Measurements from ENCODE around the gene SNIP1. TPM values are rescaled to one million over a fixed set of nuclear protein-coding genes. Genes with fewer than 3 reads are reported as not detected.

The SNIP1 gene
- total and polyA plus RNA-seq, 8 donors: 3.6 to 132 (median 16.0) TPM

DNA sequence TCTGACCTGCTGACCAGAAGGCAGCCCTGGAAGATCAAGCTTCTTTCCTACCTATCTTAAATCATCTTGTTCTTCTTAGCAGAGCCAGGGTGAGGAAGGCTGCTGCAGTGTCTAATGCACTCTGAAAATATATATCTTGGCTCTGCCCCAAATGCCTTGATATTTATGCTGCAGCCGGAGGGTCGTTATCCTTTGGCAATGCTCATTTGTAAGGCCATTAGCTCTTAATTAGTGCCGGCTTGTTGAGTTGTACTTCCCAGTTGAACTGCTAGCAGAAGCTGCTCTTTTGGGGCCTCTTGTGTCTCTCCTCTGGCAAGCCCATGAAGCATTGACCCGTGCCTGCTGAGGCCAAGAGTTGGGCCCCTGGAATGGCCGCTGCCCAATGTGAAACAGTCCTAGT is 45.8 kb upstream of the SNIP1 start:
- Histone ChIP-seq H3K4me3 (no peak overlapping the region), H3K9me3 (no peaks in the 10 kb centered on the region), H3K36me3 (no peaks in the 10 kb centered on the region), H3K4me1 (peaks cover 9 to 17% (median 12%) of the 10 kb centered on the region in 4 donors), H3K27ac (no peak overlapping the region), H3K27me3 (peaks cover 0 to 26% (median 6%) of the 10 kb centered on the region in 3 donors)
- TF ChIP-seq POLR2A (IDR thresholded peaks at IDR 0.05) (no peak), EP300 (IDR thresholded peaks at IDR 0.05) (no peak), POLR2AphosphoS5 (IDR thresholded peaks at IDR 0.05) (no peak)
- TF ChIP-seq, protein P1, sequence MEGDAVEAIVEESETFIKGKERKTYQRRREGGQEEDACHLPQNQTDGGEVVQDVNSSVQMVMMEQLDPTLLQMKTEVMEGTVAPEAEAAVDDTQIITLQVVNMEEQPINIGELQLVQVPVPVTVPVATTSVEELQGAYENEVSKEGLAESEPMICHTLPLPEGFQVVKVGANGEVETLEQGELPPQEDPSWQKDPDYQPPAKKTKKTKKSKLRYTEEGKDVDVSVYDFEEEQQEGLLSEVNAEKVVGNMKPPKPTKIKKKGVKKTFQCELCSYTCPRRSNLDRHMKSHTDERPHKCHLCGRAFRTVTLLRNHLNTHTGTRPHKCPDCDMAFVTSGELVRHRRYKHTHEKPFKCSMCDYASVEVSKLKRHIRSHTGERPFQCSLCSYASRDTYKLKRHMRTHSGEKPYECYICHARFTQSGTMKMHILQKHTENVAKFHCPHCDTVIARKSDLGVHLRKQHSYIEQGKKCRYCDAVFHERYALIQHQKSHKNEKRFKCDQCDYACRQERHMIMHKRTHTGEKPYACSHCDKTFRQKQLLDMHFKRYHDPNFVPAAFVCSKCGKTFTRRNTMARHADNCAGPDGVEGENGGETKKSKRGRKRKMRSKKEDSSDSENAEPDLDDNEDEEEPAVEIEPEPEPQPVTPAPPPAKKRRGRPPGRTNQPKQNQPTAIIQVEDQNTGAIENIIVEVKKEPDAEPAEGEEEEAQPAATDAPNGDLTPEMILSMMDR (IDR thresholded peaks at IDR 0.05): no peak
- 66 to 79% (median 76%) methylated on average over 5 of the region's 5 CpGs for WGBS, 5 donors
- peak in 1 of 2 donors; percentile 12 for DNase-seq
- intact Hi-C loops (cut with DNase I; ENCODE audit: low total_unique reads): loop anchor here (5.0 kb wide), 1 partner anchor 82 kb away; no protein-coding TSS in a partner anchor

DNA sequence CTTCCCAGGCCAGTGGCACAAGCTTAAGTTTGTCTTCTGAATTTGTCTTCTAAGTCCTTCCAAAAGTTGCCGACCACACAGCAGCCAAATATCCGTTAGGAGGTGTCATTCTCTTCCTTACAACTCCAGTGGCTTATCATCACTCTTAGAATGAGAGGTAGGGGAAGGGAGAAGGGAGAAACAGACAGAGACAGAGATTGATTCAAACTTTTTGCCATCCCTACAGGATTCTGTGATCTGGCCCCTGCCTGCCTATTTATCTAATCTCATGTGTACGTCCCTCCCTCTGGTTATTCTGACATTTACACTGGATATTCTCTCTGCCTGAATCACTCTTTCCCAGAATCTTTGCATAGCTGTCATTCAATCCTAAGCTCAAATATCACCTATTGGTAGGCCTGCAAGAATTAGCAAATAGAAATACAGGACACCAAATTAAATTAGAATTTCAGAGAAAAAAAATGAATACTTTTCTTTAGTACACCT is 42.1 kb upstream of the SNIP1 start:
- H3K27ac ChIP-seq: peak overlapping the region in 4 of 5 donors; percentile 84 to 91 (median 85)
- peaks cover 0 to 11% (median 4%) of the 10 kb centered on the region in 3 donors for H3K27me3 ChIP-seq
- TF ChIP-seq POLR2AphosphoS5 (IDR thresholded peaks at IDR 0.05) (no peak), POLR2A (IDR thresholded peaks at IDR 0.05) (no peak), EP300 (IDR thresholded peaks at IDR 0.05) (no peak)
- TF ChIP-seq, protein P1 (IDR thresholded peaks at IDR 0.05): no peak
- intact Hi-C loops (cut with DNase I; ENCODE audit: low total_unique reads): no loop called here
- DNase-seq: no peak
- H3K4me3 ChIP-seq: peak overlapping the region; percentile 61 to 94 (median 84)
- peaks cover 10 to 24% (median 22%) of the 10 kb centered on the region in 4 donors for H3K36me3 ChIP-seq
- WGBS, 5 donors: 0 to 4% (median 2%) methylated on average over 3 of the region's 3 CpGs
- H3K9me3 ChIP-seq: no peaks in the 10 kb centered on the region
- H3K4me1 ChIP-seq: peaks cover 20 to 31% (median 24%) of the 10 kb centered on the region in 4 donors

DNA sequence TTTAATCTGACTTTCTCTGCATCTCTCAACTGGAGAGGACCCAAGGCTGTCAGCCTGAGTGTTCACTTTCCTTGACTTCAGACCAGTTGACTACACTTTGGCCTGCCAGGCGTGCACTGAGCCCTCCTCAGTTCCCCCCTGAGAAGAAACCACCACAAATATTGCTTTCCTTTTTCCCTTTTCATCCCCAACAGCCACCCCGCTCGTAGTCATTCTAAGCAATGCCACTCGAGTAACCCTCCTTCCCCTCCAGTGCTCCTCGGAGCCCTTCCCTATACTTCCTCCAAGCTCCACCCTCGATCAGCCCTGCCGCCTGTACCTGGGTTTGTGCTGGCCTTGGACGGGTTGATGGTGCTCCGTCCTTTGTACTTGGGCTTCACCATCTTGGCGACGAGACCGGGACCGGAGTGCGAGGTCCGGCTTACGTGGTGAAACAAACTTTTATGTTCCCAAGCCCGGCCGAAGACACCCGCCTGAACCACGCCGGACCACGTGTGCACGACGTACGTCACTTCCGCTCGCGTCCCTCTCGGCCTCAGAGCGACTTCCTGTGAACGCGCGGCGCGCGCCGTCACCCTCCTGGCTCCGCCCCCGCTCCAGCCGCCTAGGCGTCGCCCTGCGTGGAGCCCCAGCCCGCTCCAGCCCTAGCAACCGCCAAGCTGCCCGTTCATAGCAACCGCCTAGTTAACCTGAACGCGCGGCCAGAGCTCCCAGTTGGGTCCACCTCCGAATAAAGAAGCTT is 41.5 kb upstream of the SNIP1 start, which contains the start of gene GNL2:
Gene GNL2, minus strand, starts transcription at position 498 of the 742 bp plus-strand sequence. Its CDS starts 115 bp downstream, at position 383.
- Histone ChIP-seq H3K4me1 (peaks cover 20 to 31% (median 24%) of the 10 kb centered on the region in 4 donors), H3K27ac (peak within 1 kb of the TSS; percentile 79 to 91 (median 85)), H3K36me3 (peaks cover 16 to 31% (median 28%) of the 10 kb centered on the region in 4 donors), H3K27me3 (peaks cover 0 to 6% (median 4%) of the 10 kb centered on the region in 3 donors), H3K4me3 (peak within 1 kb of the TSS; percentile 61 to 94 (median 84)), H3K9me3 (no peaks in the 10 kb centered on the region)
- peak; percentile 68 to 98 (median 87) for TF ChIP-seq POLR2AphosphoS5 (IDR thresholded peaks at IDR 0.05)
- no peak for TF ChIP-seq EP300 (IDR thresholded peaks at IDR 0.05)
- TF ChIP-seq, protein P1 (IDR thresholded peaks at IDR 0.05): no peak
- TF ChIP-seq POLR2A (IDR thresholded peaks at IDR 0.05): peak in 1 of 4 donors; percentile 33
- intact Hi-C loops (cut with DNase I; ENCODE audit: low total_unique reads): no loop called here
- peak; percentile 99 for DNase-seq
- 0 to 1% (median 1%) methylated on average over 47 to 51 of the region's 51 CpGs for WGBS, 5 donors

DNA sequence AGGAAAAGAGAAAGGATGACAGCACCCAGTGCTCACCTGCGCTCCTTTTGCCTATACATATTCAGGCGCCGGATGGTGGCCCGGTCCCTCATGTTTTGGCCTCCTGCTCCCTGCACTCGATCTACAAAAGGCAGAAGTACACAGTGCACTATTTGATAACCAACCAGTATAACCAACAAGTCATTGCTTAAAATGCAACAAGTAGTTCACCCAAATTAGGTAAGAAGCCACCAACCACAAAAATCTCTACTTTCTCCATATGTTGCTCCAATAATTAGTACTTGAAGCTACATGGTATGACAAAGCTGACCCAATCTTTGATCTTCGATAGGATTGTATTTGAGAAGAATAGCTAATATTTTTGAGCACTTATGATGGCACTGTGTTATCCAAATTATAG is 39.6 kb upstream of the SNIP1 start:
- intact Hi-C loops (cut with DNase I; ENCODE audit: low total_unique reads): no loop called here

More for the DNA sequence above, 39.6 kb upstream of the SNIP1 start:
- TF ChIP-seq EP300 (IDR thresholded peaks at IDR 0.05) (no peak), POLR2A (IDR thresholded peaks at IDR 0.05) (no peak), POLR2AphosphoS5 (IDR thresholded peaks at IDR 0.05) (no peak)
- TF ChIP-seq, protein P1 (IDR thresholded peaks at IDR 0.05): no peak
- no peak for DNase-seq
- Histone ChIP-seq H3K4me1 (peaks cover 20 to 31% (median 24%) of the 10 kb centered on the region in 4 donors), H3K4me3 (no peak overlapping the region), H3K36me3 (peaks cover 31 to 49% (median 47%) of the 10 kb centered on the region in 4 donors), H3K27ac (no peak overlapping the region), H3K27me3 (no peaks in the 10 kb centered on the region), H3K9me3 (no peaks in the 10 kb centered on the region)
- WGBS, 5 donors: 91 to 95% (median 93%) methylated on average over 6 of the region's 6 CpGs
